Measurements from ENCODE around the gene SLC24A3.

DNA sequence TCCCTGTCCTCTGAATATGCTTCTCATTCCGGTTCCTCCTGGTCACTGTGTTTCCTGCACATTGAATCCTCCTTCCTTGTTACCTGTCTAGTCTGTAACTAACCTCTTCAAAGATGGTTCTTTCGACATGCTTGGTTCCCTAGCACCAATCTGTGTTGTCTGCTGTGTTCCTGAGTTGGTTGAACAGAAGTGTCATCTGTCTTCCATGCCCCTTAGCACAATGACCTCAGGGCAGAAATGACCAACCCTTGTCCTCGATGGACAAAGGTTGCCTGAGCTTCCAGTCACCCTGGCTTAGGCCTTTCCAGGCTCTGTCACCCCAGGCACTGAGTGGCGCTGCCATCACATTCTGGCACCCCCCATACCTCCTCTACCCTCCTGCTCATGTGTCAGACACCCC lies 278.8 kb downstream of the SLC24A3 start:
- TF ChIP-seq POLR2A (IDR thresholded peaks at IDR 0.05) = no peak
- TF ChIP-seq, protein P1, sequence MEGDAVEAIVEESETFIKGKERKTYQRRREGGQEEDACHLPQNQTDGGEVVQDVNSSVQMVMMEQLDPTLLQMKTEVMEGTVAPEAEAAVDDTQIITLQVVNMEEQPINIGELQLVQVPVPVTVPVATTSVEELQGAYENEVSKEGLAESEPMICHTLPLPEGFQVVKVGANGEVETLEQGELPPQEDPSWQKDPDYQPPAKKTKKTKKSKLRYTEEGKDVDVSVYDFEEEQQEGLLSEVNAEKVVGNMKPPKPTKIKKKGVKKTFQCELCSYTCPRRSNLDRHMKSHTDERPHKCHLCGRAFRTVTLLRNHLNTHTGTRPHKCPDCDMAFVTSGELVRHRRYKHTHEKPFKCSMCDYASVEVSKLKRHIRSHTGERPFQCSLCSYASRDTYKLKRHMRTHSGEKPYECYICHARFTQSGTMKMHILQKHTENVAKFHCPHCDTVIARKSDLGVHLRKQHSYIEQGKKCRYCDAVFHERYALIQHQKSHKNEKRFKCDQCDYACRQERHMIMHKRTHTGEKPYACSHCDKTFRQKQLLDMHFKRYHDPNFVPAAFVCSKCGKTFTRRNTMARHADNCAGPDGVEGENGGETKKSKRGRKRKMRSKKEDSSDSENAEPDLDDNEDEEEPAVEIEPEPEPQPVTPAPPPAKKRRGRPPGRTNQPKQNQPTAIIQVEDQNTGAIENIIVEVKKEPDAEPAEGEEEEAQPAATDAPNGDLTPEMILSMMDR (IDR thresholded peaks at IDR 0.05) = no peak
- TF ChIP-seq POLR2AphosphoS5 (IDR thresholded peaks at IDR 0.05) = no peak

Data from breast epithelium (tissue), 3 donors.